ENCODE measurements around the gene PLEKHG5. TPM values are rescaled to one million over a fixed set of nuclear protein-coding genes. Genes with fewer than 3 reads are reported as not detected.
"Not testable (repeated sequence)": the region's sequence is repeated elsewhere in the genome, so short reads cannot be mapped to it uniquely, and the experiment has no call there.

PLEKHG5 gene
- total and polyA plus RNA-seq, 12 donors, result 2.0 to 96.3 (median 18.4) TPM

GRCh38 chr1:6446665-6447015, 44.8 kb downstream of the PLEKHG5 start:
- no peaks in the 10 kb centered on the region for H3K4me1 ChIP-seq (replicated peaks in 1 of 2)
- no peak for DNase-seq
- no peaks in the 10 kb centered on the region for H3K36me3 ChIP-seq (replicated peaks in 1 of 2)
- H3K9me3 ChIP-seq (replicated peaks in 1 of 3), result no peaks in the 10 kb centered on the region
- peaks cover 33% of the 10 kb centered on the region for H3K27me3 ChIP-seq
- no peak overlapping the region for H3K4me3 ChIP-seq
- WGBS, 4 donors, result 0 to 61% (median 35%) methylated on average over 1 to 4 of the region's 4 CpGs
- H3K27ac ChIP-seq, result no peak overlapping the region
- no peak for TF ChIP-seq CTCF (IDR thresholded peaks at IDR 0.05)
- TF ChIP-seq POLR2A (IDR thresholded peaks at IDR 0.05), result no peak
- intact Hi-C loops (cut with DNase I), result no loop called here

- 44 to 60% (median 56%) methylated on average over 1 to 4 of the region's 4 CpGs; no CpG with 5 or more reads in 1 of the 4 donors for WGBS, 4 donors
- H3K9me3 ChIP-seq (replicated peaks in 1 of 3); H3K4me3 ChIP-seq; intact Hi-C loops (cut with DNase I); H3K36me3 ChIP-seq (replicated peaks in 1 of 2); H3K4me1 ChIP-seq (replicated peaks in 1 of 2); H3K27ac ChIP-seq: not testable (repeated sequence)
- DNase-seq, result peak in 6 of 7 donors; percentile 51 to 87 (median 80)
- peaks cover 26% of the 10 kb centered on the region for H3K27me3 ChIP-seq
These were observed 45.5 kb downstream of the PLEKHG5 start for GRCh38 chr1:6445929-6446328.

- no peak overlapping the region for H3K27ac ChIP-seq
- H3K36me3 ChIP-seq (replicated peaks in 1 of 2), result no peaks in the 10 kb centered on the region
- H3K4me3 ChIP-seq, result no peak overlapping the region
- no peaks in the 10 kb centered on the region for H3K9me3 ChIP-seq (replicated peaks in 1 of 3)
- intact Hi-C loops (cut with DNase I), result no loop called here
- no peak for TF ChIP-seq POLR2A (IDR thresholded peaks at IDR 0.05)
- TF ChIP-seq CTCF (IDR thresholded peaks at IDR 0.05), result peak in 5 of 6 experiments; percentile 31 to 64 (median 51)
- H3K4me1 ChIP-seq (replicated peaks in 1 of 2), result no peaks in the 10 kb centered on the region
- peak in 6 of 7 donors; percentile 46 to 79 (median 64) for DNase-seq
- peaks cover 26% of the 10 kb centered on the region for H3K27me3 ChIP-seq
- WGBS, 4 donors, result 24 to 67% (median 55%) methylated on average over 3 to 19 of the region's 19 CpGs
These were observed 46.3 kb downstream of the PLEKHG5 start for GRCh38 chr1:6445062-6445763.

- Histone ChIP-seq H3K4me3 (no peak overlapping the region), H3K9me3 (replicated peaks in 1 of 3) (no peaks in the 10 kb centered on the region), H3K36me3 (replicated peaks in 1 of 2) (no peaks in the 10 kb centered on the region), H3K4me1 (replicated peaks in 1 of 2) (no peaks in the 10 kb centered on the region), H3K27ac (no peak overlapping the region), H3K27me3 (peaks cover 18% of the 10 kb centered on the region)
- intact Hi-C loops (cut with DNase I), result no loop called here
- DNase-seq, result no peak
- 82 to 91% (median 84%) methylated on average over 7 to 15 of the region's 15 CpGs for WGBS, 4 donors
- TF ChIP-seq POLR2A (IDR thresholded peaks at IDR 0.05) (no peak), CTCF (IDR thresholded peaks at IDR 0.05) (no peak)
These were observed 47.1 kb downstream of the PLEKHG5 start for GRCh38 chr1:6444377-6444776.

All from adrenal gland (tissue), 12 donors.